Tibial nerve (tissue), 4 donors: ENCODE measurements around the gene MPND.

Experiments used
- EP300 ChIP-seq, 2 donors: sonication (generic); formaldehyde crosslinking; IDR thresholded peaks; one replicate each; pipeline ENCODE4 v1.6.1; 2017; ENCODE audit warnings: antibody characterized with exemption in 2 of 2, mild to moderate bottlenecking in 1 of 2
- POLR2A ChIP-seq, 2 donors: fragments of 450-650 bp; IDR thresholded peaks; one replicate each; pipeline ENCODE4 v1.6.1; 2017; ENCODE audit warnings: antibody characterized with exemption in 2 of 2, mild to moderate bottlenecking in 2 of 2, moderate library complexity in 2 of 2
- TF ChIP-seq, protein P1 (sequence below), 5 experiments: fragments of 200-600 bp in 3 of 5; fragments of 450-650 bp in 2 of 5; sonication (generic) in 3 of 5; IDR thresholded peaks; one replicate each; pipeline ENCODE4 v1.5.1; 2016 to 2019; ENCODE audit warnings: antibody characterized with exemption in 5 of 5, mild to moderate bottlenecking in 3 of 5, moderate library complexity in 2 of 5

GRCh38 chr19:4373013-4373367, 29.6 kb downstream of the MPND start:
- TF ChIP-seq, protein P1, sequence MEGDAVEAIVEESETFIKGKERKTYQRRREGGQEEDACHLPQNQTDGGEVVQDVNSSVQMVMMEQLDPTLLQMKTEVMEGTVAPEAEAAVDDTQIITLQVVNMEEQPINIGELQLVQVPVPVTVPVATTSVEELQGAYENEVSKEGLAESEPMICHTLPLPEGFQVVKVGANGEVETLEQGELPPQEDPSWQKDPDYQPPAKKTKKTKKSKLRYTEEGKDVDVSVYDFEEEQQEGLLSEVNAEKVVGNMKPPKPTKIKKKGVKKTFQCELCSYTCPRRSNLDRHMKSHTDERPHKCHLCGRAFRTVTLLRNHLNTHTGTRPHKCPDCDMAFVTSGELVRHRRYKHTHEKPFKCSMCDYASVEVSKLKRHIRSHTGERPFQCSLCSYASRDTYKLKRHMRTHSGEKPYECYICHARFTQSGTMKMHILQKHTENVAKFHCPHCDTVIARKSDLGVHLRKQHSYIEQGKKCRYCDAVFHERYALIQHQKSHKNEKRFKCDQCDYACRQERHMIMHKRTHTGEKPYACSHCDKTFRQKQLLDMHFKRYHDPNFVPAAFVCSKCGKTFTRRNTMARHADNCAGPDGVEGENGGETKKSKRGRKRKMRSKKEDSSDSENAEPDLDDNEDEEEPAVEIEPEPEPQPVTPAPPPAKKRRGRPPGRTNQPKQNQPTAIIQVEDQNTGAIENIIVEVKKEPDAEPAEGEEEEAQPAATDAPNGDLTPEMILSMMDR (IDR thresholded peaks at IDR 0.05) = no peak
- TF ChIP-seq POLR2A (IDR thresholded peaks at IDR 0.05) = no peak
- no peak for TF ChIP-seq EP300 (IDR thresholded peaks at IDR 0.05)
